ENCODE results near the gene CTDSP2. TPM values are rescaled to one million over a fixed set of nuclear protein-coding genes. Genes with fewer than 3 reads are reported as not detected.

CTDSP2 gene
- total RNA-seq, 4 donors from 2014 or later, result 66.0 to 116 (median 83.4) TPM

GRCh38 chr12:57866308-57867019, 19.9 kb upstream of the CTDSP2 start:
- Histone ChIP-seq H3K4me3 (no peak overlapping the region), H3K27me3 (no peaks in the 10 kb centered on the region), H3K36me3 (no peaks in the 10 kb centered on the region), H3K9me3 (no peaks in the 10 kb centered on the region), H3K4me1 (peaks cover 31 to 35% of the 10 kb centered on the region in 2 donors), H3K27ac (peak overlapping the region; percentile 92 to 98 (median 96))
- intact Hi-C loops (cut with DNase I; ENCODE audit: low total_unique reads) (no loop called here), in situ Hi-C loops (cut with MboI; ENCODE audit: low sequenced_read_pairs in 4 of 4) (no loop called here)
- DNase-seq (no peak), ATAC-seq (no peak)
- TF ChIP-seq POLR2A (IDR thresholded peaks at IDR 0.05) (no peak), CTCF (IDR thresholded peaks at IDR 0.05 in 4 of 5, conservative IDR thresholded peaks at IDR 0.05 in 1 of 5) (no peak)

GRCh38 chr12:57865084-57865751, 18.7 kb upstream of the CTDSP2 start:
- Histone ChIP-seq H3K9me3 (no peaks in the 10 kb centered on the region), H3K27me3 (no peaks in the 10 kb centered on the region), H3K27ac (peak overlapping the region; percentile 92 to 98 (median 96)), H3K4me3 (peak overlapping the region; percentile 68 to 80 (median 76)), H3K36me3 (no peaks in the 10 kb centered on the region), H3K4me1 (peaks cover 31 to 35% of the 10 kb centered on the region in 2 donors)
- in situ Hi-C loops (cut with MboI; ENCODE audit: low sequenced_read_pairs in 4 of 4), result no loop called here
- peak; percentile 48 to 75 for DNase-seq
- peak; percentile 77 to 81 for ATAC-seq
- intact Hi-C loops (cut with DNase I; ENCODE audit: low total_unique reads), result no loop called here
- TF ChIP-seq CTCF (IDR thresholded peaks at IDR 0.05 in 4 of 5, conservative IDR thresholded peaks at IDR 0.05 in 1 of 5) (no peak), POLR2A (IDR thresholded peaks at IDR 0.05) (peak; percentile 58 to 72)

DNA sequence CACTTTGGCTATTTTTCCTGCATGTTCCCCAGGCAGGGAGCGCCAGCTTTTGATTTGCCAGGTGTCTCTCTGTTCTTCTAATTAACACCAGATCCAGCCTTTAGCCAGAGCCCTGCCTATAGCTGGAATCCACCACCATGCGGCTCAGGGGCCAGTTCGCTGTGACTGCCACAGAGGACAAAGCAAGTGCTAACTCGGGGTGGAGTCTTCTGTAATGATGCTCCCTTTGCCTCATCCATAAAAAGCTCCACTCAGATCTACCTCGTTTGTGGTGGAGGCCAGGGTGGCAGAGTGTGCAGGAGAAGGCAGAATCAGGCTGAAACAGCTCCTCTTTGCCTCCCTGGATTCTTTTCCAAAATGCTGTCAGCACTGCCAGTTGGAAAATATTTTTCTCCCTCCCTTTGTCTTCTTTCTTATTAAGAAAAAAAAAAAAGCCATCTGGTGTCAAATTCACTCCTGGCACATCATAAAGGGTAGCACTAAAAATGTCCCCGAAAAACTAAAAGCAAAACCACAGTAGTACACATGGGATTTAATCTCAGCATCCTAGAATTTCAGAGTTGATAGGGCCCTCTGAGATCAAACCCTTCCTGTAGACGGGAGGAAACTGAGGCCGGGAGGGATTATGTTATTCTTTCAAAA, 18.0 kb upstream of the CTDSP2 start:
- intact Hi-C loops (cut with DNase I; ENCODE audit: low total_unique reads), result no loop called here

DNA sequence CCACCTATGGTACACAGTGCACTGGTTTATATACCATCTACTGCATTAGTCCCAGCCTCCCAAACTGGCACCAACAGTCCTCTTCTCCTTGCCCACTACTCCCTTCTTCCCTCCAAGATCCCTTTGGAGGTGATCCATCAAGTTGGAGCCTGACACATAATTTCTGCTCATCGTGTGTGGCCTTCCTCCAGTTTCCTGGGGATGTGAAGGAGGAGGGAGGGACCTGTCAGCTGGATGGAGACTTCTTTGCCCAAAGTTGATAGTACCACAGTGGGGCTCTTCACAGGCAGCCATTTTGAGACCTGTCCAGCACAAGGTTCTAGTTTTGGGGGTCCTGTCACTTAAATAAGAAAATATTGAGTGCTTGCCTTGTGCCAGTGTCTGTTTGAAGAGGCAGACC, 17.1 kb upstream of the CTDSP2 start:
- Histone ChIP-seq H3K9me3 (no peaks in the 10 kb centered on the region), H3K36me3 (no peaks in the 10 kb centered on the region), H3K27ac (peak overlapping the region in 1 of 4 donors; percentile 95), H3K27me3 (no peaks in the 10 kb centered on the region), H3K4me3 (no peak overlapping the region), H3K4me1 (peaks cover 20 to 24% of the 10 kb centered on the region in 2 donors)
- no peak for ATAC-seq
- intact Hi-C loops (cut with DNase I; ENCODE audit: low total_unique reads), result no loop called here
- in situ Hi-C loops (cut with MboI; ENCODE audit: low sequenced_read_pairs in 4 of 4), result no loop called here
- no peak for DNase-seq
- no peak for TF ChIP-seq POLR2A (IDR thresholded peaks at IDR 0.05)
- no peak for TF ChIP-seq CTCF (IDR thresholded peaks at IDR 0.05 in 4 of 5, conservative IDR thresholded peaks at IDR 0.05 in 1 of 5)

More for the DNA sequence above, 18.0 kb upstream of the CTDSP2 start:
- Histone ChIP-seq H3K9me3 (no peaks in the 10 kb centered on the region), H3K4me1 (peaks cover 27 to 31% of the 10 kb centered on the region in 2 donors), H3K36me3 (no peaks in the 10 kb centered on the region), H3K4me3 (peak overlapping the region; percentile 68 to 80 (median 76)), H3K27me3 (no peaks in the 10 kb centered on the region), H3K27ac (peak overlapping the region; percentile 92 to 98 (median 96))
- ATAC-seq (peak in 1 of 2 donors; percentile 25), DNase-seq (no peak)
- in situ Hi-C loops (cut with MboI; ENCODE audit: low sequenced_read_pairs in 4 of 4), result no loop called here
- TF ChIP-seq POLR2A (IDR thresholded peaks at IDR 0.05) (no peak), CTCF (IDR thresholded peaks at IDR 0.05 in 4 of 5, conservative IDR thresholded peaks at IDR 0.05 in 1 of 5) (no peak)
